Epidermal melanocyte (primary cell): ENCODE results near the gene PTBP2.
"Not testable (repeated sequence)": the region's sequence is repeated elsewhere in the genome, so short reads cannot be mapped to it uniquely, and the experiment has no call there.

Experiments used
- DNase-seq: peaks from one replicate; pipeline ENCODE4 v3.0.0; 2011; ENCODE audit warnings: low spot score; ENCODE audit not compliant: insufficient read length

PTBP2 gene

DNA sequence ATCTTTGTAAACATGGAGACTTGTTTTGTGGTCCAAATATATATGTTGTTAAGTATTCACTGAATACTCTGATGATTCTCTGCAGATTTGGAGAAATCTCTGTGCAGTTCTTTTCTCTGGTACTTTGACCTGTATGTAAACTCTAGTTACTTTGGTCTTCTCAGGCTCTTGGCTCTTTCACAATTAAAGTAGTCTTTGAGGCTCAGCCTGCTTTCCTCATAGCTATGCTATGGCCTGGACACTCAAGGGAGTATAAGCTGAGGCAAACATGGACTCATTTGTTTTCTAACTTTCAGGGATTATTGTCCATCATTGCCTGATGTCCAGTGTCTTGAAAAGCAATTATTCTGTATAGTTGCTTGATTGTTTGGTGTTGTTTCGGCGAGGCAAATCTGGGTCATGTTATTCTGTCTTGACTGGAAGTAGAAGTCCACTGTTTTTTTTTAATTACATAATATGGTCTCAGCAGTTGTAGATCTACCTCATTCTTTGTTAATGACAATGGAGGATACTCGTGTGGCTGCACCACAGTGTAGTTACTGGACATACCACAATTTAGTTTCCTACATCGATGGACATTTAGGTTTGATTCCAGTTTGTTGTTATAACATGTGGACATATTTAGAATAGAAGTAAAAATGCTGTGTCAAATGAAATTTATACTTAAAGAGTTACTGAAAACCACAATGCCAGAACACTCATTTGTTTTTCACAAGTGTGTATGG, 9.2 kb downstream of the PTBP2 start:
- no peak for DNase-seq

DNA sequence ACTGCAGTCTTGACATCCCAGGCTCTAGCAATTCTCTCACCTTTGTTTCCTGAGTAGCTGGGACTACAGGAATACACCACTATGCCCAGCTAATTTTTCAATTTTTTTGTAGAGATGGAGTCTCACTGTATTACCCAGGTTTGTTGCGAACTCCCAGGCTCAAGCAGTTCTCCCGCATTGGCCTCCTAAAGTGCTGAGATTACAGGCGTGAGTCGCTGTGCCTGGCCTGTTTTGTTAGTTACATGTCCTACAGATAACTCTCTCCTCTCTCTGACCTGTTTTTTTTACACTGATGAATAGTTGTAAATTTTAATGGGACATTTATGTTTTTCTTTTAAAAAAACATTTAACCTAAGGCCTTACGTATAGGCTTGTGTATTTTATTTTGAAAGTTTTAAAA, 19.8 kb downstream of the PTBP2 start:
- DNase-seq, result no peak

DNA sequence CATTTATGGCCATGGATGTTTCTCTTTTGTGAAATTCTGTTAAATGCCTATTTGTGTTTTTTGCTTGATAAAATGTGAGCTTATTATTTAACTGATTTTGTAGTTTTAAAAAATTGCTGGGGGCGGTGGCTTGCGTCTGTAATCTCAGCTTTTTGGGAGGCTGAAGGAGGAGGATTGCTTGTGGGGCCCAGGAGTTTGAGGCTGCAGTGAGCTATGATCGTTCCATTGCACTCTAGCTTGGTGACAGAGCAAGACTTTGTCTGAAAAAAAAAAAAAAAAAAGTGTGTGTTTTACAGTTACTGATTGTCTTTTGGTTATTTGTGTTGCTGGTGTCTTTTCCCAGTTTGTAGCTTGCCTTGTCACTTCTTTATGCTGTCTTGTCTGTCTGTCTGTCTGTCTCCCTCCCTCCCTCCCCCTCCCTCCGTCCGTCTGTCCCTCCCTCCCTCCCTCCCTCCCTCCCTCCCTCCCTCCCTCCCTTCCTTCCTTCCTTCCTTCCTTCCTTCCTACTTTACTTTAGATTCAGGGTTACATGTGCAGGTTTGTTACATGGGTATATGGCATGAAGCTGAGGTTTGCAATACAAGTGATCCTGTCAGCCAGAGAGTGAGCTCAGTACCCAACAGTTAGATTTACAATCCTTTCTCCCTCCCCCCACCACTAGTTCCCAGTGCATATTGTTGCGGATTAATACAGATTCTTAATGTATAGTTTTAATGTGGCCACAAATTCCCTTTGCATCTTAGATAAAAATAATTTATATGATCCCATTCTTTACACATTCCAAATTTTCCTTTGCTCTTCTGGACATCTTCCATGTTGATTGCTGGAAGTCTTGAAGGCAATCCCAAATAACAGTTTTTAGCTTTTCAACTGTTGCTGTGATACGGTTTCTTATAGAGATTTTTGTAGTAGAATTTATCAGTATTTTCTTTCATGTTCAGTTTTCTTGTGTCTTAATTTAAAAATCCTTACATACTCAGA, 25.1 kb downstream of the PTBP2 start:
- no peak for DNase-seq

DNA sequence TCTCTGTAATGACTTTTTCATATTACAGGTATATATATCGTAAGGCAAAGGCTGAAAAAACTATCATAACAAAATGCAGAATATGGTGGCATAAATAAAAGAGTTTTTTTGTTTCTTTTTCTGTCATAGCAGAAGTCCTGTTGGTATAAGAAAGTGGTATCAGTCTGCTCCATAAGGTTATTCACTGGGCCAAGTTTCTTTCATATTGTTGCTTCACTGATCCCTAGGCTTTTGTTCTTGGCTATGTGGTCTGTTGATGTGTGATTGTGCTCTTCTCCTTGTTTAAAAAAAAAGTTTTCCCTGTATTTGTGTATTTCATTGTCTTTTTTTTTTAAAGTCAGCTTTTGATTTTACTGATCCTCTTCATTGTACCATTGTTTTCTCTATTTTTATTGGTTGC, 26.0 kb downstream of the PTBP2 start:
- no peak for DNase-seq

DNA sequence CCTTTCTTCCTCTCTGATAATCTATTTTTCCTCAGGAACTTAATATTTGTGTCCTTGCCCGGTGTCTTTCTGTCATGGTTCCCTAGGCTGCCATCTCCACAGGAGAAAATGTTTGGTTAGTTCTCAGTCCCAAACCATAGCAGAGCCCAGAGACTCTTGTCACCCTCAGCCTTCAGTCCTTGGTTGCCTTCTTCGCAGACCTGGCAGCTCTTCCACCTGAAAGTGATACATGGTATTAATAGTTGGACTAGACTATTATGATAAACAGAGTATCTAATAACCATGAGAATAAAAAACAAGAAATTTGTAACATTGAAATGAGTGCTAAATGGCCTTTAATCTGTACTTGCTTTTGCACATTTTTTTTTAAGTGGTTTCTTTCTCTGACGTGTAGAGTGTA, 26.5 kb downstream of the PTBP2 start:
- DNase-seq, result no peak

DNA sequence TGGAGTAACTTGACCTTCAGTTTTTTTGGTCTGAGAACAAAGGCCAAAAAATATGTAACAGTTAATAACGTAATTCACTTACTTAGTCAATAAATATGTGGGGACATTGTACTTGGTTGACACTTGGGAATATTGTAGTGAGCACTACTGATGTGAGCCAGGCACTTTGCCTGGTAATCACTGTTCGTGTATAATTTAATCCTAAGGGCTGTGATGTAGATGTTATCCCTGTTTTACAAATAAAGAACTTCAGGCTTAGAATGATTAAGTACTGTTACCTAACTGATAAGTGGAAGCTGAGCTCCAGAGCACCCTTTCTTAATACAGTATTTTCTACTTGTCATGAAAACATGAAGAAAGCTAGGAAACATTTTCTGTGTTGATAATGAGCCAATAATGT, 28.0 kb downstream of the PTBP2 start:
- DNase-seq, result no peak

DNA sequence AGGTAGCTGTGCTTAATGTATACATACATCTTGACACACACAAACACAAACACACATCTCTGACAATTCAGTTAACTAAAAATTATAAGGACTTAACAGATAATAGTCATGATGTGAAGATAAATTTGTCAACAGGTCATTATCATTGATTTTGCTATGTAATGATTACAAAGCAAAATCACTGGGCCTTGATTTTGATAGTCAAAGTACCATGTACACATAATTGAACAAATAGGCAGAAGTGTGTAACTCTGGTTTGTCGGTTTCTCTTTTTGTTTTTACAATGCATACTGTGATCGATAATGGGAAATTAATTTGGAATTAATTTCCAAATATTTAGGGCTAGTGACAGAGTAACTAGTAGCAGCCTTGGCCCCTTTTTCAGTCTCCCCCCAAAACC, 30.8 kb downstream of the PTBP2 start:
- no peak for DNase-seq

DNA sequence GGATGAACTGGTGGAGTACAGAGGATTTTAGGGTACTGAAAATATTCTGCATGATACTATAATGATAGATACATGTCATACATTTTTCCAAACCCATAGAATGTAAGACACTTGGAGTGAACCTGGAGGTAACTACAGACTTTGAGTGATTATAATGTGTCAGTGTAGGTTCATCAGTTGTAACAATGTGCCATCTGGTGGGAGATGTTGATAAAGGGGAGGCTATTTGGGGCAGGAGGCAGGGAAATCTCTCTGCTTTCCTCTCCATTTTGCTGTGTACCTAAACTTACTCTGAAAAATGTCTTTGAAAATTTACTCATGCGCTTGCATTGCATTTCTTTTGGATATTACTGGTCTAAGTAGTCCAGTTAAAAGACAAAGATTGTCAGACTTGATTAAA, 35.2 kb downstream of the PTBP2 start:
- DNase-seq, result no peak

DNA sequence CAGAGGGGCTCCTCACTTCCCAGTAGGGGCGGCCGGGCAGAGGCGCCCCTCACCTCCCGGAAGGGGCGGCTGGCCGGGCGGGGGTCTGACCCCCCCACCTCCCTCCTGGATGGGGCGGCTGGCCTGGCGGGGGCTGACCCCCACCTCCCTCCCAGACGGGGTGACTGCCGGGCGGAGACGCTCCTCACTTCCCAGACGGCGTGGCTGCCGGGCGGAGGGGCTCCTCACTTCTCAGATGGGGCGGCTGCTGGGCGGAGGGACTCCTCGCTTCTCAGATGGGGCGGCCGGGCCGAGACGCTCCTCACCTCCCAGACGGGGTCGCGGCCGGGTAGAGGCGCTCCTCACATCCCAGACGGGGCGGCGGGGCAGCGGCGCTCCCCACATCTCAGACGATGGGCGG, 41.0 kb downstream of the PTBP2 start:
- not testable (repeated sequence) for DNase-seq

DNA sequence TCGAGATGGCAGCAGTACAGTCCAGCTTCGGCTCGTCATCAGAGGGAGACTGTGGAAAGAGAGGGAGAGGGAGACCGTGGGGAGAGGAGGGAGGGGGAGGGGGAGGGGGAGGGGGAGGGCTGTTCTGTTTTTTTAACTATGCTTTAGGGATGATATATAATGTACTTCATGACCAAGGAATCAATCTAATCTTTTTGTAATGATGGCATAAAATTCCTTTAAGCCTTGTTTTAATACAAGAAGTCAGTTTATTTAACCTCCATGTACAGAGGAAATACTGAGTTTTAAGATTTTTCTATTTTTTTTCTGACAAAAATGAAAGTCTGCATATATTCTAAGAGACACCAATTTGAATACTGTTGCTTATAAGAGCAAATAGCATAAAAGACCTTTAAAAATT, 41.9 kb downstream of the PTBP2 start:
- DNase-seq, result no peak

DNA sequence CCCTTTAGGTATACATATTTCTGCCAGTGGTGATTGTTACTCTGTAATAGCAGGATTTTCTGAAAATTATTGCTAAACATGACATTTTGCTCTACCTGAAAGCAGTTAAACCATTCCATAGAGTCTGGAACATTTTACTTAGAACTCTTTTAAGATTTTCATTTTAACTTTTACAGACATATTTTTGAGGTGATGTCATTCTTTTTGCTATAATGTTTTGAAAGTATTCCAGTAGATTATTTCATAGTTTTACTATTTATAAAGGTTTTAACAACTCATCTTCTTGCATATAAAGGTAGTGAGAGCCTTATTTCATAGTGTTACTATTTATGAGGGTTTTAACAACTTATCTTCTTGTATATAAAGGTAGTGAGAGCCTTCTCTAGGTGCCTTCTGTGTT, 42.9 kb downstream of the PTBP2 start:
- DNase-seq, result no peak

DNA sequence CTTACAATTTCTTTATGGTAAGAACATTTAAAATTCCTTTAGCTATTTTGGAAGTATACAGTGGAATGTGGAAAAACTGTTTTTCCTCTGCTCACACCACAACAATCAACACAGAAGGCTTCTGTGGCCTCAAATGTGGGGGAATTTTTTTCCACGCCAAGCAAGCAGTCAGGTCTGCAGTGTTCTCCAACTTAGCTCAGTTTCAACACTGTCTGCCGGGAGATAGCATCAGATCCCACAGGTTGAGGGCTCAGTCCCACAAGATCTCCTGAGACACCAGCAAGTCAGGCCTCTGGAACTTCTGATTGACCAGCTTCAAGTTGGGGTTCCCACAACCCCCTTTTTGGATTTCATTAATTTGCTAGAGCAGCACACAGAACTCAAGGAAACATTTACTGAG, 50.3 kb downstream of the PTBP2 start:
- DNase-seq, result no peak

DNA sequence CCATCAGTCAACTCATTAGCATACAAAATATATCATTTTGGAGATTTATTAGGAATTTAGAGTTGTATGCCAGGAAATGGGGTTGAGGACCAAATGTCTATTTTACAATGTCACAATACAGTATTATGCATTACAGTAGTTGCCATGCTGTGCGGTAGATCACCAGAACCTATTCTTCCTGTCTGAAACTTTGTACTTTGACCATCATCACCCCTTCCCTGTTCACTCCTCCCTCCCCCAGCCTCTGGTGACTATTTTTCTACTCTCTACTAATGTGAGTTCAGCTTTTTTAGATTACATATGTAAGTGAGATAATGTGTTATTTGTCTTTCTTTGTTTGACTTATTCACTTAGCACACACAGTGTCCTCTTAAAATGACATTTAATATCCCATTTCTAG, 50.8 kb downstream of the PTBP2 start:
- DNase-seq, result no peak

DNA sequence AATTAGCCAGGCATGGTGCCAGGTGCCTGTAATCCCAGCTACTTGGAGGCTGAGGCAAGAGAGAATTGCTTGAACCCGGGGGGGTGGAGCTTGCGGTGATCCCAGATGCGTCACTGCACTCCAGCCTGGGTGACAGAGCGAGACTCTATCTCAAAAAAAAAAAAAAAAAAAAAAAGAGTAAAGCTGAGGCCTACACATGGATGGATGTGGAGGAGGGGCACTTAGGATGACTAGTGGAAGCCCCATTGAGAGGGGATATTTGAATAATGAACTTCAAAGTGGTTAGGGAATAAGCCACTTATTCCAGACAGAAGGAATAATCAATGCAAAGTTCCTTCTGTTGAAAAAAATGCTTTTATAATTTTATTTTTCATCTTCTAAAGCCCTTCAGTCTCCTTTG, 51.4 kb downstream of the PTBP2 start:
- DNase-seq, result no peak

DNA sequence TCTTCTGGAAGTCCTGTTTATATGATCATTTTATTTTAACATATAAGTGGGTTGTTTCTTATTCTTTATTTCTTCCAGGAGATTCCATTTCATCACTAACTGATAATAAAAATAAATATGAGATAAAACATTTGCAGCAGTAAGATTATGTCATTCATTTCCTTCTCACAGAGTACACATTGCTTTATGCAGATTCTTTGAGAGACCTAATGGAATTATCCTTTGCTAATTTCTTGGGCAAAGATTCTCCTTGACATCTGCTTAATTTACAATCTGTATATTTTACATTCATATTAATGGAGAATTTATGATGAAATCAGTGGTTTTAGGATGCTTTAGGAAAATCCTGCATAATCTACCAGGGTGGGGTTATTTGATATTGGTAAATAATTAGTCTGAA, 60.6 kb downstream of the PTBP2 start:
- DNase-seq, result no peak

DNA sequence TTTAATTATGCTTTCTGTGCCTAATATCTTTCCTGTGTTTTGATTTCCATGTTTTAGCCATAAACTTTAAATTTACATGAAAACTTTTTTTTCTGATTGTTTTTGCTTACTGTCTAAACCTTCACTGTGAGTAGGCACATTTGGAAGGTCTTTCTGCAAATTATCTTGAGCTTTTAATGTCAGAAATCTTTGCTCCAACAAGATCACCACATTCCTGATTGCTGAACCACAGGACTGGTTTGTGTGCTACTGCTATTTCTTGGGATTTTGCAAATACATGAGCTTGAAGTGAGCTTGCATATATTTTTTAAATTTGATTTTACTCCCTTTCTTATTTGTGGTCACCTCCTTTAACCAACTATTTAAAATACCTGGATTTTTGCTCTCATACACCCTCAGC, 61.3 kb downstream of the PTBP2 start:
- no peak for DNase-seq

DNA sequence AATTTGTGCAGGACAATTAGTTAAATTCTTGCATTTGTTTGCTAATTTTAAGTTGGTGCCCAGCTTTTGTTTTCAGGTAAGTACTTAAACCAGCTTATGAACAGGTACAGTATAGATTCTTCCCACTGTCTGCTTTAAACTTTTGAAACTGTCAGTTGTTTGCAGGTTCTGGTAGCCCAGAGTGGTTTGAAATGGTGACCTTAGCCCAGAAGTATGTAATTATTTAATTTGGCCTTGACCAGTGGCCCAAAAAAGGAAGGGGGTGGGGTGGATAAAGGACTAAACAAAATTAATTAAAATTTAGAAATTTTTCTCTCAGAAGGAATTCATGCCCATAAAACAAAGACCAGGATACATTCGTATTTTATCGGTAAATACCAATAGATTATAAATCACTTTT, 69.0 kb downstream of the PTBP2 start:
- no peak for DNase-seq

DNA sequence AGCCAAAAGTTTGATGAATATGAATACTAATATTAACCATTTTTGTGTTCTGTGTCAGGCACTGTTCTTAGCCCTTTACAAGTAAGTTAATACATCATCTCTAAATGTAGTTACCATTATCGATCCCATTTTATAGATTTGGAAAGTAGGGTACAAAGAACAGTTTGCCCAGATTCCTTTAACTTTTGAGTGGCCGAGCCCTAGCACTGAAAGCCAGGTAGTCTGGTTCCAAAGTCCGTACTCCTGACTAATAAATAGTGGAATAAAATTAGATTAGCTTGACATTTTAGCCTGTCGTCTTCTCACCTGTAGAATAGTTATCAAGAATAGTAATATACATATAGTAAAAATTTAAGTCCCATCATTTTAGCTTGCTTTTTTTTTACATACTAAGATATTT, 70.6 kb downstream of the PTBP2 start:
- DNase-seq, result no peak

DNA sequence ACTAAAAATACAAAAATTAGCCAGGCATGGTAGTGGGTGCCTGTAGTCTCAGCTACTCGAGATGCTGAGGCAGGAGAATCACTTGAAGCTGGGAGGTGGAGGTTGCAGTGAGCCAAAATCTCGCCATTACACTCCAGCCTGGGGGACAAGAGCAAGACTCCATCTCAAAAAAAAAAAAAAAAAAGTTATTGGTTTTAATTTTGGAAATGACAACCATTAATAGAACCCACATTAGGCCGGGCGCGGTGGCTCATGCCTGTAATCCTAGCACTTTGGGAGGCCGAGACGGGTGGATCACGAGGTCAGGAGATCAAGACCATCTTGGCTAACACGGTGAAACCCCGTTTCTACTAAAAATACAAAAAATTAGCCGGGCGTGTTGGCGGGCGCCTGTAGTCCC, 80.1 kb downstream of the PTBP2 start:
- DNase-seq, result not testable (repeated sequence)

DNA sequence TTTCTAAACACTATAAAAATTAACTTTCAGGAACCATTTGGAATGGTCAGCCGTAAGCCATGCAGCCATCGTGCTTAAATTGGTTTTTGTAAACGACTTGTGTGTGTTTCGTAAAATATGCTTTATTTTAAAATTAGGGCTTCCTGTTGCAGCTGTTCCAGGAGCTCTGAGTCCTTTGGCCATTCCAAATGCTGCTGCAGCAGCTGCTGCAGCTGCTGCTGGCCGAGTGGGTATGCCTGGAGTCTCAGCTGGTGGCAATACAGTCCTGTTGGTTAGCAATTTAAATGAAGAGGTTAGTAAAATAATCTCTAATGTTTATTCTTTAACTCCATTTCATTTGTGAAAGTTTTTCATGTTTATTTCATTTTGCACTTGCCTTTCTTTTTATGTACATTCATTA, 83.1 kb downstream of the PTBP2 start:
- no peak for DNase-seq

DNA sequence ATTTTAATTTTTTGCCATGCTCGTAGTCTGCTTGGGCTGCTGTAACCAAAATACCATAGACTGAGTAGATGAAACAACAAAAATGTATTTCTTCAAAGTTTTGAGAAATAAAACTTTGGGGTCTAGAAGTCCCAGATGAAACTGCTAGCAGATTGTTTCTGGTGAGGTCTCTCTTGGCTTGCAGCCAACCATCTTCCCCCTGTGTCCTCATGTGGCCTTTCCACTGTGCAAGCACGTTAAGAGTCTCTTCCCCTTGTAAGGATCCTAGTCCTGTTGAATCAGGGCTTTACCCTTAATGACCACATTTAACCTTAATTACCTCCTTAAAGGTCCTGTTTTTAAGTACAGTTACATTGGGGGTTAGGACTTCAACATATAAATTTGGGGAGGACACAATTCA, 86.6 kb downstream of the PTBP2 start:
- no peak for DNase-seq

DNA sequence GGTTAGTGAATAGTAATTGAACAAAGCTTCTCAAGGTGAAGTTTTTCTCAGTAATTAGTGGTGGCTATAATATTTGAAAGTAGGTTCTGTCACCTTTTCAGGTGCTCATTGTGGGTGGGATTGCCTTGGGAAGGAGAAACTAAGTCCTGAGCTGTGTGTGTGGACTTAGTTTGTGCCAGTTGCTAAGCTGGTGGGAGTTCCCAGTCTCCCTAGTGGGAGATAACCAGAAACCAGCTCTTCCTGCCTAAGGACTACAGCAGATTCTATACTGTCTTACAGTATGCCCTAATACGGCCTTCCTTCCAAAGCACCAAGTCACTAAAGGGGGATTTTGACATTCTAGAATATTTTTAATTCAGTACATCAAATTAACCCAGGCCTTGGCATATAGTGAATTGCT, 94.3 kb downstream of the PTBP2 start:
- DNase-seq, result no peak

DNA sequence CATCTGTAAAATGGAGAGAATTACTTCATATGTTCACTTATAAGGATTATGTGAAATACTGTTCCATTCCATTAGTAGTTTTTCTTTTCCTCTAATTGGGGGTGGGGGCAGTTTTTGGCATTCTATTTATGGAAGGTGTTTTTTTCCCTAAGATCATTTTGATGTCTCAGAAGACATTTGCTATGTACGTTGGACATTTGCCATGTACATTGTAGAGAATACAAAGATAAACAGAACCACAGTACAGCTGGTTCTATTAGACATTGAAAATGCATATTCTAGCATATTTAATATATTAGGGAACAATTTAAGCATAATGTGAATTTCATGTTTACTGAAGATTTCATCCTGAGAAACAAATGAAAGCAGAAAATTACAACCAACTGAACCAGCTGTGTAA, 98.5 kb downstream of the PTBP2 start:
- DNase-seq, result no peak
